HG03565 (cell line): ENCODE results near the gene ADRM1.

Experiments used
- ATAC-seq: cut with Tn5 transposase; IDR thresholded peaks from one replicate; pipeline ENCODE4 v1.9.1; 2021; ENCODE audit warnings: mild to moderate bottlenecking, moderate library complexity; ENCODE audit not compliant: unreplicated experiment

The ADRM1 gene

DNA sequence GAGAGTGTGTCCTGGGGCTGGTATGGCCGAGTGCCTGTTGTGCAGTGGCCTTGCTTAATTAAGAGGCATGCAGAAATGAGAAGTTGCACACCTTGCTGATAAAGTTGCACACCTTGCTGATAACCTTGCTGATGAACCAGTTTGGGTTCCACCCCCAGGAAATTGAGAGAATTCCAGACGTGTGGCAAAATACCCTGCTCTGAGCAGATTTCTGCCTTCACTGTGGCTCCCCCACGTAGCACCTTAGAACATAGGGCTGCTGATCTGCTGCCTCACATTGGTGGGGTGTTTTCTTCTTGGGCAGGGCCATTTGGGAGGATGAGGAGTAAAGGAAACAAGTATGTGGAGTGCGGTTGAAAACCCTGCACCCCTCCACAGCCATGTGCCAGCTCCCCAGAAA lies 22.5 kb upstream of the ADRM1 start:
- no peak for ATAC-seq

DNA sequence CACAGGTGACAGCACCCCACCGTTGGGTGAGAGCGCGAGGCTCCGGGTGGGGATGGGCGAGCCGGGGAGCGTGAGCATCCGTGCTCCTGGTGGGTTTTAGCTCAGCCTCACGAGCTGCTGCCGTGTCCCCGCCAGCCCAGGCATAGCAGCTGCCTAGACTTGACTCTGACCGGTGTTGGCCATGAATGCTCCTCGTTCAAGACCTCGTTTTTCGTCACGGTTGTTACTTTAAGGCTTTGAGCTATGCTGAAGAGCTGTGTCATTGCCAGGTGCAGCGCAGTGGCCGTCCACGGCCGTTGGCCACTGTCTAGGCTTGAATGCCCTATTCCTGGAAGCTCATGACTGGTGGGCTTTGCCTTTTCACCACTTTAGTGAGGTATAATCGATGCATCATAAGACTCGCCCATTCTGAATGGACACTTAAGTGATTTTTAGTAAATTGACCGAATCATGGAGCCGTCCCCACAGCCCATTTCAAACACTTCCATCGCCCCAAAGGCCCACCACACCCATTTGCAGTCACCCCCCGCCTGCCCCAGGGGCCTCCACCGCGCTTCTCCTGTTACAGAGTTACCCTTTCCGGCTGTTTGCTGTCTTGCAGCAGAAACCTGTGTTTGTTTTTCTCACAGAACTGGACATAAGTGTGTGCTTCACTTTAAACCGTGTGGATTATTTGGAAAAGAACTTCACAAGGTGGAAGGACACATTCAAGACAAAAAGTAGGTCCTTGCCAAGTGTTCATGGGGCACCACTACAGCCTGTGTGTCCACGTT lies 21.4 kb upstream of the ADRM1 start:
- no peak for ATAC-seq

DNA sequence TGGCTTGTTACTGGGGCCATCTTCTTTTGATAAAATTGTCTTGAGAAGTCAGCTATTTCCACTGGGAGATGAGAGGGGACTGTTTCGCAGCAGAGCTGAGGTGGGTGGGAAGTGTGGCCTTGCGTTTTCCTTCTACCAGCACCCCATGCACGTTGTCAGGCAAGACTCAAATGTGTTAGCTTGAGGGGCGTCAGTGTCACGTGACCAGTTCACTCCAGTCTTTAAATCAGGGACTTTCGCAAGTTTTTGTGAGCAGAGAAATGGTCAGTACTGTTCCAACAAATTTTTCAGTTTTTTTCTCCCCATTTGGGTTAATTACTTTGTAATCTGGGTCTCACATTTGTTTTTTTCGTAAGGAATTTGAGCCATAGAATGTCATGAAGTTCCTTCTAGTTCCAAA lies 20.7 kb upstream of the ADRM1 start:
- no peak for ATAC-seq

- no peak for ATAC-seq
Observed at GRCh38 chr20:62282877-62283503, 19.8 kb upstream of the ADRM1 start.

DNA sequence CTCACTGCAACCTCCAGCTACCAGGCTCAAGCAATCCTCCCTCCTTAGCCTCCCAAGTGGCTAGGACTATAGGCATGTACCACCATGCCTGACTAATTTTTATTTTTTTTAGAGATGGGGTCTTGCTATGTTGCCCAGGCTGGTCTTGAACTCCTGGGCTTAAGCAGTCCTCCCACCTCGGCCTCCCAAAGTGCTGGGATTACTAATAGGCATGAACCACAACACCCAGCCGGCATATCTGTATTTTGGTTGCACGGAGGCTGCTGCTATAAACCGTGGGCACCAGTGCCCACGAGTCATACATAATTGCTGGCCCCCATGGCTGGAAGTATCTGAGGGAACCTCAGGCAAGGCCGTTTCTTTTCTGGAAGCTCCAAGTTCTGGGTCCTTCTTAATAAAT lies 18.3 kb upstream of the ADRM1 start:
- no peak for ATAC-seq

DNA sequence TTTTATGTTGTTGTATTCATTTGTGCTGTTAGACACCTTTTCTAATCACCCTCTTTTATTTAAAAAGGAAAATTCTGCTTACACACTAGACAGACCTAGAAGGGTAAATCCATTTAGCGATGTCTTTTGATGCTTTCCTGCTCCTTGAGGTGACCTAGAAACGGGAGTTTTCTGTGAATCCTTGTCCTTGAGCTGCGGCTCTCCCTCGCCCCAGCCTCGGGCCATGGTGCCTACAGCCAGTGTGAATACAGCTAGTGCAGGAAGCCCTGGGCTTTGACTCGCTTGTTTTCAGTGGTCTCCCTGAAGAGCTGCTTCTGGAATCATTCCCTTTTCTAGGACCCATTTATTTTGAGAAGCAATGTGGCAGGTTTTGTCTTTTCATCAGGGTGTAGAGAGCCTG lies 17.6 kb upstream of the ADRM1 start:
- no peak for ATAC-seq

GRCh38 chr20:62285722-62286121 lies 17.1 kb upstream of the ADRM1 start:
- no peak for ATAC-seq

DNA sequence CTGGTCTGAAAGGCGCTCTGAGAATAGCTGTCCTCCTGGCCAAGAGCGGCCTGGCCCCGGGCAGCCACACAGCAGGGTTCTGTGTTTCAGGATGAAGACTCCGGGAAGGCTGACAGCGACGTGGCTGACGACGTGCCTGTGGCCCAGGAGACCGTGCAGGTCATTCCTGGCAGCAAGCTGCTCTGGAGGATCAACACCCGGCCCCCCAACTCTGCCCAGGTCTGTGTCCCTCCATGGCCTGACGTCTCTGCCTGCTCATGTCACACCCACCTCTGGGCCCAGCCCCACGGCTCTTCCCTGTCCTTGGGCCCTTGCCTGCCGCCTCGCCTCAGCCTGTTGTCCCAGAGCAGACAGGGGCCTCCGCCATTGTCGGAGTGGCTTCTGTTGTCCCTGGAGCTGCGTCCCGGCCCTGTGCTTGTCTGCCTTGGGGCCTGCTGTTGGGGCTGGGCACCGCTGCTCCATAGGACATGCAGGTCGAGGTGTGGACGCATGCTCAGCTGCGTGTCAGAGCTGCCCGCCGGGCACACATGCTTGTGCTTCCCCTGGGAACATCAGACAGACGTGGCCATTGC lies 16.2 kb upstream of the ADRM1 start:
- no peak for ATAC-seq

GRCh38 chr20:62287129-62287528 lies 15.7 kb upstream of the ADRM1 start:
- no peak for ATAC-seq

DNA sequence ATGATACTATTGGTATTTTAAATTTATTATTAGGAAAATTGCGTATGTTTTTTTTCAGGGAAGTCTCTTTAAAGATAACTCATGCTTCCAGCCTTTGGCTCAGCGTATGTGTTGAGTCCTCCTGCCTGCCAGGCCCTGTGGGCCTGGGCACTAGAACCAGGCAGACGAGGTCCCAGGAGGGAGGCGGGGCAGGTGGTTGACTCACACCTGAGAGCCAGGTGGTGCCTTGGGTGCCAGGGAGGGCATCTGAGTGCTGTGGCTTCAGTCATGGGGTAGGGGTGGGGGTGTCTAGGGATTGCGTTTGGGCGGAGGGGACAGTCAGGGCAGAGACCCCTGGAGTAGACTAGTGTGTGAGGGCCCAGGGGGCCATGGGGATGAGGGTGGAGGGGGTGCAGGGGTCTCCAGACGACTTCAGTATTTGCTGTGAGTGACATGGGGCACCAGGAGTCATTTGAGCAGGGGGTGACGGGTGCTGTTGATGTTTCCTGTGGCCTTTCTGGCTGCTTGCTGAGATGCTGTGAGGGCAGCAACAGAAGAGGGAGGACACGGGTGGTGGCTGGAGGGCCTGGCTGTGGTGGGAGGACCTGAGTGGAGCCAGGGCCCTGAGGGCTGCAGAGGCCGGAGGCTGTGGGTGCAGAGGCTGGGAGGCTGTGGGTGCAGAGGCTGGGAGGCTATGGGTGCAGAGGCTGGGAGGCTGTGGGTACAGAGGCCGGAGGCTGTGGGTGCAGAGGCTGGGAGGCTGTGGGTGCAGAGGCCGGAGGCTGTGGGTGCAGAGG lies 14.8 kb upstream of the ADRM1 start:
- no peak for ATAC-seq

DNA sequence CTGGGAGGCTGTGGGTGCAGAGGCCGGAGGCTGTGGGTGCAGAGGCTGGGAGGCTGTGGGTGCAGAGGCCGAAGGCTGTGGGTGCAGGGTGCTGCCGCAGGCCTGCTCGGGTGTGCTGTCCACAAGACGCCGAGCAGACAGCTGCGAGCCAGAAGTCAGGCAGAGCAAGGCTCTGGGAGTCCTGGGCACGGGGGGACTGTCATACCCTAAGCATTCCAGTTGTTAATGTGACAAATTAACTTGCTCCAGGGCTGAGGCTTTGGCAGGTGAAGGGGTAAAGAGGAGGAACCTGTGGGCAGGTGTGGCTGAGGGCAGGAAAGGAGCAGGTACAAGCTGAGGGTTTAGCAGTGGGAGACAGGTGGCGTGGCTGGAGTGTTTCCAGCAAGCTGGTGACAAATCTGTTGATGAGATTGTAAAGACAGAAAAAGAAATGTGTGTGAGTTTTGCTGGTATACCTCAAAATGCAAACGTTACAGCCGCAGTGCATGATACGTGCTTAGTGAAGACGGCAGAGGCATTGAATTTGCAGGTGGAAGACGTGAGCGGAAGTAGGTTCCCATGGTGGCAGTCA lies 14.2 kb upstream of the ADRM1 start:
- no peak for ATAC-seq

DNA sequence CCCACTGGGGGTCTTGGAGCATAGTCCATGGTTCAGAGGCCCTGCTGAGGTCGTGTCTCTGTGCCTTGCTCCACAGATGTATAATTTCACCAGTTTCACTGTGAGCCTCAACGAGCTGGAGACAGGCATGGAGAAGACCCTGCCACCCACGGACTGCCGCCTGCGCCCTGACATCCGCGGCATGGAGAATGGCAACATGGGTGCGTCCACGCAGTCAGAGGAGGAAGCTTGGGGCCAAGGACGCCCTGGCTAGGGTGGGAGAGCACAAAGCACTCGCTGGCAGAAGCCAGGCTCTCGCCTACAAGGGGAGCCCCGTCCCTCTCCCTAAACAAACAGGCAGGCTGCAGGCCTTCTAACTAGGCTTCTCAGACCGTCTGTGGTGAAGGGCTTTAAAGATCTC lies 13.7 kb upstream of the ADRM1 start:
- ATAC-seq, result no peak

DNA sequence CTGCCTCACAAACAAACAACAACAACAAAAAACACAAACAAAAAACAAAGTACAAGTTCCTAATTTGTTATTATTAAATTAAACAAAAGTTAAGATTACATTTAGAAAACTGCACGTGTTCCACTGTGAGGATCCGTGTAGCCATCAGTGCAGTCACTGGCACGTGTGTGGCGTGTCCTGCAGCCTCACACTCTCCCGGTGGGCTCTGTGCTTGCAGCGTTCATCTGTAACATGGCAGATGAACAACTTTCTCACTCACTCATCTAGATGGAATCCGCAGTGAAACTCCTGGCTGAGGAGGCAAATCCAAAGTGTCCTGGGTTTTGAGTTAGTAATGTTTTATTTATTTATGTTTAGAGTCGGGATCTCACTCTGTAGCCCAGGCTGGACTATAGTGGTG lies 12.9 kb upstream of the ADRM1 start:
- ATAC-seq, result no peak

DNA sequence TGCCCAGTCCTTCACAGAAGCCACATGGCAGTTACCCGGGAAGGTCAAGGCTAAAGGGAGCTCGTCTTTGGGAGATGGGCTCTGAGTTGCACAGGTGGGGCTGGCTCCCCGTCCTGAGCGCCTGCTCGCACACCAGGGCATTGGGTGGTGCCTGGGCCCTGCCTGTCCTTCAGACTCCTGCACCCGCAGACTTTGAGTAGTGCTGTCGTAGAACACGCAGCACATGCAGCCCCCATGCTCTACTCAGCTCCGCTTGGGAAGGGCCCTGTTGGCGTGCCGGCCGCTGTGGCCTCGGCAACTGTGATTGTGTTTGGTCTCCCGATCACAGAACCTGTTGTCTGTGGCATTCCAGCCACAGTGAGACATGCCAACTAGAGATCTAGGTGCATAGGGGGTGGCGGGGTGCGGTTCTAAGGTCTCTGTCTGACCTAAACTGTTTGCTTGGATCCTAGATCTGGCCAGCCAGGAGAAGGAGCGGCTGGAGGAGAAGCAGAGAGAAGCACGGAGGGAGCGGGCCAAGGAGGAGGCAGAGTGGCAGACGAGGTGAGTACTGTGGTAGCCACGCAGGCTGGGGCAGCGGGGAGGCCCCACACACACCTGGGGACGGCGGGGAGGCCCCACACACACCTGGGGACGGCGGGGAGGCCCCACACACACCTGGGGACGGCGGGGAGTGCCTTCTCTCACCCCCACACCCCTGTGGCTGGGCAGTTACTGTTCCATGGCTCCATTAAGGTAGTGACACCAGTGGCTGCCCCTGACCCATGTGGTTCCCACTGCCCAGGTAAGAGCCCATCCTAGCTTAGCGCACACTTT lies 11.3 kb upstream of the ADRM1 start:
- no peak for ATAC-seq

DNA sequence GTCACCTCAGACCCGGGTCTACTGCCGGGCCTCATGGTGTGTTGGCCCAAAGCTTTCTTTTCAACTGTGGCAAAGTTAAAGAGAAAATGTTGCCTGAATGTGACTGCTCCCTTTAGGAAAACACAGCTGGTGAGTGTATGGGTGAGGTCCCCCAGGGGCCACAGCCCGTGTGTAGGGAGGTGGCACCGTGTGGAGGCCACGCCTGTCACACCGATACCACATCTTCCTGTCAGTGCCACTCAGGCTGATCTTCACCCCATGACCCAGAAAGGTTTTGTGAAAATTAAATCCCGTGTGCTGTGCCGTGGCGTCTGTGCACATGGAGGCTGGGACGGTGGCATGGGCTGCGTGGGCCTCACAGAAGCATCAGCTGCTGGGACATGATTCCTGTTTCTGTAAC lies 10.7 kb upstream of the ADRM1 start:
- no peak for ATAC-seq

- no peak for ATAC-seq
Observed at GRCh38 chr20:62293111-62293784, 9.5 kb upstream of the ADRM1 start.

DNA sequence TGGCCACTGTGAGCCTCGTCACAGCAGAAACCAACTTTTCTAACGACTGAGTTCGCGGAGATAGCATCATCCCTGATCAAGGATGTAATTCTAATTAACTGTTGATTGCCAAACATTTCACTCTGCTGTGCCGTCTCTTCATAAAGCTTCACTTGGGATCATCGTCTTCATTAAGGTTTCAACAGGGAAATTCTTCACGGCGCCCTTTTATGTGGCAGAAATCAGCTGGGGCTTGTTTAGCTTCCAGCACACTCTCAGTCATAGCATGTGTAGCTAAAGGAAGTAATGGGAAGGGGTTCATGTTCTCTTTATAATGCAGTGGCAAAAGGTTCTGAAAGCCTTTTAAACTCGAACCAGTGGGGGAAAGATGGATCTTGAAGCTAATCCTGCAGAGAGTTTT lies 8.9 kb upstream of the ADRM1 start:
- ATAC-seq, result no peak

DNA sequence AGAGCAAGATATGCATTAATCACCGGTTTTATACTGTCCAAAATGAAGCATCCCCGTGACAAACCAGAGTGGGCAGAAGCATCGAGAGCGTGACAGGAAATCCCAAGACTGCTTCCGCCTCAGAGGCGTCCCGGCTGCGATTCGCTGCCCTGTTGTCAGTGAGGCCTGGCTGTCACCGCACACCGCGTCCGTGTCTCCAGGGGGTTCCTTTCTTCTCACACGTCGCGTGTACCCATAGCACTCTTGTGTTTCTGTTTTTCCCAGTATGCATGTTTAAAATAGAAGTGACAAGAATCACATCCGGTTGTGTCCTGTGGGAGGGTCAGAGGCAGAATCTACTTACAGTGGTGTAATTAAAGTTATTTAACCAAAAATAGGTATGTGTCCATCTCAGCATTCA lies 8.3 kb upstream of the ADRM1 start:
- ATAC-seq, result no peak

- no peak for ATAC-seq
Observed at GRCh38 chr20:62296724-62297448, 5.9 kb upstream of the ADRM1 start.
